ENCODE results near the gene PC. TPM values are rescaled to one million over a fixed set of nuclear protein-coding genes. Genes with fewer than 3 reads are reported as not detected.
"Not testable (repeated sequence)": the region's sequence is repeated elsewhere in the genome, so short reads cannot be mapped to it uniquely, and the experiment has no call there.

Gene PC
- polyA plus RNA-seq, 3 donors = 4.6 to 7.1 (median 6.0) TPM

DNA sequence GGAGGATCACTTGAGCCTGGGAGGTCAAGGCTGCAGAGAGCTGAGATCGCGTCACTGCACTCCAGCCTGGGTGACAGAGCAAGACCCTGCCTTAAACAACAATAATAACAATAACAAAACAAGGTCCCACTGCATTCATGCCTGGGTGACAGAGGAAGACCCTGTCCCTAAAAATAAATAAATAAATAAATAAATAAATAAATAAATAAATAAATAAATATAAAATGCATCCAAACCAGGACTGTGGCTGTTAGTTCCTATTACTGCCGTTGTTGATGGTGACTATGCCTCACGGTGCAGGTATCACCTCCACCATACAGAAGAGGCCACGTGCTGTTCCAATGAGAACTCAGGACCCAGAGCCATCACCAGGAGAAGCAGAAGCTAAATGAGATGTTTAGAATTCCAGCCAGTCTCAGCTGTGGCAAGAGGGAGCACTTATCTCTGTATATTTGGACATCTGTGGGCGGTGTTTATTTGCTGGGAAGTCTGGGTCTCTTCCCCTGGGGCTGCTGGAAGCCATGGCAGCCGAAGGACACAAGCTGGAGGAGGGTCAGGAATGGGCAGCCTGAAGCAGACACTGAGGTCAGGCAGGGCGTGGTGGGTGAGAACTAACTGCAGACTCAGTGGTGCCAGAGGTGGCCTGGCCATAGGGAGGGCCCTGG is 38.6 kb upstream of the PC start:
- Mint-ChIP-seq H3K36me3 (no peaks in the 10 kb centered on the region), H3K27me3 (ENCODE audit: low read depth in 3 of 3) (peaks cover 8 to 39% (median 30%) of the 10 kb centered on the region in 3 donors), H3K4me1 (no peaks in the 10 kb centered on the region), H3K4me3 (no peak overlapping the region), H3K9me3 (no peaks in the 10 kb centered on the region), H3K27ac (peak overlapping the region in 1 of 7 donors; percentile 37)
- no peaks in the 10 kb centered on the region for H3K36me3 ChIP-seq (replicated peaks in 1 of 2; ENCODE audit: control insufficient read depth in 1 of 2, insufficient read depth in 2 of 2, low read length in 2 of 2)
- no peak overlapping the region for H3K9ac ChIP-seq (ENCODE audit: insufficient read depth, low read length, poor library complexity, severe bottlenecking)
- DNase-seq = no peak
- no peaks in the 10 kb centered on the region for H4K20me1 ChIP-seq (ENCODE audit: insufficient read depth, low read length)
- H3K27me3 ChIP-seq (ENCODE audit: control insufficient read depth in 2 of 2, insufficient read depth in 2 of 2, low read length in 2 of 2) = peaks cover 0 to 2% of the 10 kb centered on the region in 2 donors
- no peak overlapping the region for H2AFZ ChIP-seq (ENCODE audit: insufficient read depth, low read depth, low read length, poor library complexity, severe bottlenecking)
- no peaks in the 10 kb centered on the region for H3K9me3 ChIP-seq (replicated peaks in 1 of 2; ENCODE audit: control insufficient read depth in 1 of 2, insufficient read depth in 1 of 2, low read length in 2 of 2)
- H3K27ac ChIP-seq (ENCODE audit: low read depth in 1 of 2, low read length in 2 of 2) = no peak overlapping the region
- H3K4me1 ChIP-seq (ENCODE audit: control insufficient read depth in 1 of 2, insufficient read depth in 2 of 2, low read length in 2 of 2) = no peaks in the 10 kb centered on the region
- H3K4me2 ChIP-seq (replicated peaks; ENCODE audit: extremely low read depth, low read length, poor library complexity, severe bottlenecking) = no peak overlapping the region
- no peaks in the 10 kb centered on the region for H3K79me2 ChIP-seq (ENCODE audit: insufficient read depth, low read length)
- TF ChIP-seq, protein P1, sequence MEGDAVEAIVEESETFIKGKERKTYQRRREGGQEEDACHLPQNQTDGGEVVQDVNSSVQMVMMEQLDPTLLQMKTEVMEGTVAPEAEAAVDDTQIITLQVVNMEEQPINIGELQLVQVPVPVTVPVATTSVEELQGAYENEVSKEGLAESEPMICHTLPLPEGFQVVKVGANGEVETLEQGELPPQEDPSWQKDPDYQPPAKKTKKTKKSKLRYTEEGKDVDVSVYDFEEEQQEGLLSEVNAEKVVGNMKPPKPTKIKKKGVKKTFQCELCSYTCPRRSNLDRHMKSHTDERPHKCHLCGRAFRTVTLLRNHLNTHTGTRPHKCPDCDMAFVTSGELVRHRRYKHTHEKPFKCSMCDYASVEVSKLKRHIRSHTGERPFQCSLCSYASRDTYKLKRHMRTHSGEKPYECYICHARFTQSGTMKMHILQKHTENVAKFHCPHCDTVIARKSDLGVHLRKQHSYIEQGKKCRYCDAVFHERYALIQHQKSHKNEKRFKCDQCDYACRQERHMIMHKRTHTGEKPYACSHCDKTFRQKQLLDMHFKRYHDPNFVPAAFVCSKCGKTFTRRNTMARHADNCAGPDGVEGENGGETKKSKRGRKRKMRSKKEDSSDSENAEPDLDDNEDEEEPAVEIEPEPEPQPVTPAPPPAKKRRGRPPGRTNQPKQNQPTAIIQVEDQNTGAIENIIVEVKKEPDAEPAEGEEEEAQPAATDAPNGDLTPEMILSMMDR (IDR thresholded peaks at IDR 0.05) = no peak
- WGBS (ENCODE audit: insufficient coverage) = 82% methylated on average over 5 of the region's 8 CpGs
- intact Hi-C loops (cut with micrococcal nuclease) = no loop called here
- H3K4me3 ChIP-seq (replicated peaks in 1 of 3; ENCODE audit: low read depth in 2 of 3, low read length in 3 of 3) = no peak overlapping the region

DNA sequence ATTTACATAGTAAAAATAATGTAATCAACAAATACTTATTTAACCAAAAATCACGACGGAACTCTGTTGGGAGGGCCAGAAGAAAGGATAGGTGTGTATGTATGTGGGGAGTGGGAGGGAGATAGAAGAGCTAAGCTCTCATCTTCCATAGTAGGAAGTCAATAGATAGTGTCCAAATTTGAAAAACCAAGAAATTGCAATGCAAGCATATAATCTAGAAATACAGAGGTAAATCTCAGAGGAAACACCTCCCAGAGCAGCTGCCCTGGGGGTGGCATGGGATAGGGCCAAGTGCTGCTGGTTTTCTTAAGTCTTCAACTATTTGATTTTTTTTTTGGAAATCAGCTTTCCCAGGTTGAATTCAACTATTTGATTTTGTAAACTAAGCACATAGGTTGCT is 33.9 kb upstream of the PC start:
- Histone ChIP-seq H3K36me3 (replicated peaks in 1 of 2; ENCODE audit: control insufficient read depth in 1 of 2, insufficient read depth in 2 of 2, low read length in 2 of 2) (no peaks in the 10 kb centered on the region), H3K4me1 (ENCODE audit: control insufficient read depth in 1 of 2, insufficient read depth in 2 of 2, low read length in 2 of 2) (no peaks in the 10 kb centered on the region), H4K20me1 (ENCODE audit: insufficient read depth, low read length) (no peaks in the 10 kb centered on the region), H3K9me3 (replicated peaks in 1 of 2; ENCODE audit: control insufficient read depth in 1 of 2, insufficient read depth in 1 of 2, low read length in 2 of 2) (no peaks in the 10 kb centered on the region), H2AFZ (ENCODE audit: insufficient read depth, low read depth, low read length, poor library complexity, severe bottlenecking) (no peak overlapping the region), H3K27ac (ENCODE audit: low read depth in 1 of 2, low read length in 2 of 2) (no peak overlapping the region), H3K9ac (ENCODE audit: insufficient read depth, low read length, poor library complexity, severe bottlenecking) (no peak overlapping the region), H3K79me2 (ENCODE audit: insufficient read depth, low read length) (no peaks in the 10 kb centered on the region), H3K4me3 (replicated peaks in 1 of 3; ENCODE audit: low read depth in 2 of 3, low read length in 3 of 3) (no peak overlapping the region), H3K27me3 (ENCODE audit: control insufficient read depth in 2 of 2, insufficient read depth in 2 of 2, low read length in 2 of 2) (peaks cover 0 to 2% of the 10 kb centered on the region in 2 donors), H3K4me2 (replicated peaks; ENCODE audit: extremely low read depth, low read length, poor library complexity, severe bottlenecking) (no peak overlapping the region)
- H3K27me3 Mint-ChIP-seq (ENCODE audit: low read depth in 3 of 3) = peaks cover 2 to 29% (median 22%) of the 10 kb centered on the region in 3 donors
- H3K27ac Mint-ChIP-seq = no peak overlapping the region
- intact Hi-C loops (cut with micrococcal nuclease) = no loop called here
- H3K9me3 Mint-ChIP-seq = no peaks in the 10 kb centered on the region
- H3K36me3 Mint-ChIP-seq = no peaks in the 10 kb centered on the region
- no peak overlapping the region for H3K4me3 Mint-ChIP-seq
- TF ChIP-seq, protein P1 (IDR thresholded peaks at IDR 0.05) = no peak
- DNase-seq = no peak
- WGBS (ENCODE audit: insufficient coverage) = no CpG with 5 or more reads among the region's 2 CpGs
- H3K4me1 Mint-ChIP-seq = no peaks in the 10 kb centered on the region

DNA sequence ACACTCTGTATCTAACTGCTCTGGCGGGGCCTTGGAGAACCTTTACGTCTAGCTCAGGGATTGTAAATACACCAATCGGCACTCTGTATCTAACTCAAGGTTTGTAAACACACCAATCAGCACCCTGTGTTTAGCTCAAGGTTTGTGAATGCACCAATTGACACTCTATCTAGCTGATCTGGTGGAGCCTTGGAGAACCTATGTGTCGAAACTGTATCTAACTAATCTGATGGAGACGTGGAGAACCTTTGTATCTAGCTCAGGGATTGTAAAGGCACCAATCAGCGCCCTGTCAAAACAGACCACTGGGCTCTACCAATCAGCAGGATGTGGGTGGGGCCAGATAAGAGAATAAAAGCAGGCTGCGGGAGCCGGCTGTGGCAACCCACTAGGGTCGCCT is 31.2 kb upstream of the PC start:
- H3K27me3 Mint-ChIP-seq (ENCODE audit: low read depth in 3 of 3) = peaks cover 14 to 33% (median 30%) of the 10 kb centered on the region in 3 donors
- DNase-seq; intact Hi-C loops (cut with micrococcal nuclease); H3K79me2 ChIP-seq (ENCODE audit: insufficient read depth, low read length); H3K4me1 Mint-ChIP-seq; H3K27me3 ChIP-seq (ENCODE audit: control insufficient read depth in 2 of 2, insufficient read depth in 2 of 2, low read length in 2 of 2); H4K20me1 ChIP-seq (ENCODE audit: insufficient read depth, low read length); H3K36me3 Mint-ChIP-seq; H3K9ac ChIP-seq (ENCODE audit: insufficient read depth, low read length, poor library complexity, severe bottlenecking); H3K36me3 ChIP-seq (replicated peaks in 1 of 2; ENCODE audit: control insufficient read depth in 1 of 2, insufficient read depth in 2 of 2, low read length in 2 of 2); H3K4me2 ChIP-seq (replicated peaks; ENCODE audit: extremely low read depth, low read length, poor library complexity, severe bottlenecking); H2AFZ ChIP-seq (ENCODE audit: insufficient read depth, low read depth, low read length, poor library complexity, severe bottlenecking); H3K27ac Mint-ChIP-seq; H3K9me3 ChIP-seq (replicated peaks in 1 of 2; ENCODE audit: control insufficient read depth in 1 of 2, insufficient read depth in 1 of 2, low read length in 2 of 2); H3K4me3 Mint-ChIP-seq; H3K27ac ChIP-seq (ENCODE audit: low read depth in 1 of 2, low read length in 2 of 2); H3K4me1 ChIP-seq (ENCODE audit: control insufficient read depth in 1 of 2, insufficient read depth in 2 of 2, low read length in 2 of 2); H3K4me3 ChIP-seq (replicated peaks in 1 of 3; ENCODE audit: low read depth in 2 of 3, low read length in 3 of 3); H3K9me3 Mint-ChIP-seq: not testable (repeated sequence)
- WGBS (ENCODE audit: insufficient coverage) = 100% methylated on average over 7 of the region's 9 CpGs
